A549 treated with ZK216348 at 1 μM for 4 hours (cell line): ENCODE results near the gene PLEKHD1. TPM values are rescaled to one million over a fixed set of nuclear protein-coding genes. Genes with fewer than 3 reads are reported as not detected.

Experiments
- total RNA-seq: library from RNA; stranded (reverse); fragments of 200-300 nt; extraction: Qiagen RNA extraction; gene quantifications from 5 replicates; pipeline ENCODE4 v1.2.3, GENCODE V29; 2022; ENCODE audit warnings: low read depth

Gene PLEKHD1
- total RNA-seq, result 0.05 TPM in 2 of 5 replicates, not detected in the others

GRCh38 chr14:69484444-69485314, at the start of gene PLEKHD1:
Gene PLEKHD1, plus strand, starts transcription at chr14:69484728. Its CDS starts 238 bp downstream, at chr14:69484966.

GRCh38 chr14:69574263-69574953, 89.9 kb downstream of the PLEKHD1 start, which contains the start of gene CCDC177:
Gene CCDC177, minus strand, starts transcription at chr14:69574871. Its CDS starts 1,249 bp downstream, at chr14:69573622.

Other genes starting within 250 kb of the PLEKHD1 start
- 1.9 to 4.0 TPM (median 3.3 TPM) in 5 replicates for gene GALNT16, start 224.6 kb upstream of the PLEKHD1 start, total RNA-seq
- 263 to 424 TPM (median 335 TPM) in 5 replicates for gene ERH, start 86.4 kb upstream of the PLEKHD1 start, total RNA-seq
- 34.5 to 46.9 TPM (median 38.2 TPM) in 5 replicates for gene SLC39A9, start 86.0 kb upstream of the PLEKHD1 start, total RNA-seq
- 0.05 to 0.06 TPM in 2 of 5 replicates, not detected in the others for gene CCDC177, start 90.1 kb downstream of the PLEKHD1 start, total RNA-seq
- 5.8 to 7.4 TPM (median 6.7 TPM) in 5 replicates for gene SUSD6, start 126.9 kb downstream of the PLEKHD1 start, total RNA-seq